ENCODE results near the gene ZNF474. TPM values are rescaled to one million over a fixed set of nuclear protein-coding genes. Genes with fewer than 3 reads are reported as not detected.

Gene ZNF474
- total RNA-seq, 1 experiment from 2014 or later: 0.73 TPM

DNA sequence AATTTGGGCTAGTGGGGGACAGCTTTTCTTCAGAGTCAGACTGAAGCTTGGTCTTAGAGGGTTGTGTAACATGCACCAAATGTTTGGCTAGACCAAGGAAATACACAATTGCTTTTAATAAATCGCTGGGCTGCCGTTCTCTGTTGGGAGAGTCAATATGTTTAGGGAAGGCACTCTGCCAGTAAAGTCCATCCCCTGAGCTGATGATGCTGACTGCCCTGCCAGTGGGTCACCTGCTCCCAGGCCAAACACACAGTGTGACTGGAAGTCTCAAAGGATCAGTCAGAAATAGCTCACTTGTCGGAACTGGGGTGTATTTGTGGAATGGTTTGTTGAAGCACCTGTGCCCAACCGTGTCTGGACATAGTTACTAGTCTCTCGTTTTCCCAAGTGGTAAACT lies 17.9 kb upstream of the ZNF474 start:
- no peaks in the 10 kb centered on the region for H3K9me3 Mint-ChIP-seq (ENCODE audit: low read depth, unreplicated experiment)
- intact Hi-C loops (cut with micrococcal nuclease; ENCODE audit: unreplicated experiment): no loop called here
- no peaks in the 10 kb centered on the region for H3K27me3 Mint-ChIP-seq (ENCODE audit: unreplicated experiment)
- no peak overlapping the region for H3K4me3 Mint-ChIP-seq (ENCODE audit: low read depth, unreplicated experiment)
- DNase-seq: no peak
- no peak overlapping the region for H3K27ac Mint-ChIP-seq (ENCODE audit: unreplicated experiment)
- H3K36me3 Mint-ChIP-seq (ENCODE audit: insufficient read depth, unreplicated experiment): no peaks in the 10 kb centered on the region
- H3K4me1 Mint-ChIP-seq (ENCODE audit: low read depth, unreplicated experiment): peaks cover 8% of the 10 kb centered on the region
- no TSS peak for BruUV-seq (replicated peaks)
- TF ChIP-seq, protein P1, sequence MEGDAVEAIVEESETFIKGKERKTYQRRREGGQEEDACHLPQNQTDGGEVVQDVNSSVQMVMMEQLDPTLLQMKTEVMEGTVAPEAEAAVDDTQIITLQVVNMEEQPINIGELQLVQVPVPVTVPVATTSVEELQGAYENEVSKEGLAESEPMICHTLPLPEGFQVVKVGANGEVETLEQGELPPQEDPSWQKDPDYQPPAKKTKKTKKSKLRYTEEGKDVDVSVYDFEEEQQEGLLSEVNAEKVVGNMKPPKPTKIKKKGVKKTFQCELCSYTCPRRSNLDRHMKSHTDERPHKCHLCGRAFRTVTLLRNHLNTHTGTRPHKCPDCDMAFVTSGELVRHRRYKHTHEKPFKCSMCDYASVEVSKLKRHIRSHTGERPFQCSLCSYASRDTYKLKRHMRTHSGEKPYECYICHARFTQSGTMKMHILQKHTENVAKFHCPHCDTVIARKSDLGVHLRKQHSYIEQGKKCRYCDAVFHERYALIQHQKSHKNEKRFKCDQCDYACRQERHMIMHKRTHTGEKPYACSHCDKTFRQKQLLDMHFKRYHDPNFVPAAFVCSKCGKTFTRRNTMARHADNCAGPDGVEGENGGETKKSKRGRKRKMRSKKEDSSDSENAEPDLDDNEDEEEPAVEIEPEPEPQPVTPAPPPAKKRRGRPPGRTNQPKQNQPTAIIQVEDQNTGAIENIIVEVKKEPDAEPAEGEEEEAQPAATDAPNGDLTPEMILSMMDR (IDR thresholded peaks at IDR 0.05; ENCODE audit: unreplicated experiment): no peak
- CTCF ChIA-PET: no interaction called here

DNA sequence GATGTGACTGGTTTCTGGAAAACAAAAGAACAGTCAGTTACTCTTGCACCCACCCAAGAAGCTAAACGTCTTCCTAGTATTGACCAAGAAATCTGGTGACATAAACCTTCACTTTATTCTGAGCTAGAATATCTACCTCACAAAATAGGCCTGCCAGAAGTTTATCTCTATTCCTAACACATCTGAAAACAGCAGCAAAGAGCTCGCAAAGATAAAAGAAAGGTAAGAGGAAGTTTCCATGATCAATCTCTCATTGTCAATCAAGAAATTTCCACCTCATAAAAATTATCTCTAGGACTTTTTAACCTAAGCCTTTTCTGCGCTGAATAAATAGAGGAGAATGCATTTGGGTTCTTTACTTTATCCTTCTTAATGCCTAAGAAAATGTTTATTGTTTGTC lies 17.3 kb upstream of the ZNF474 start:
- peaks cover 8% of the 10 kb centered on the region for H3K4me1 Mint-ChIP-seq (ENCODE audit: low read depth, unreplicated experiment)
- BruUV-seq (replicated peaks): no TSS peak
- no peak overlapping the region for H3K4me3 Mint-ChIP-seq (ENCODE audit: low read depth, unreplicated experiment)
- CTCF ChIA-PET: no interaction called here
- no peak overlapping the region for H3K27ac Mint-ChIP-seq (ENCODE audit: unreplicated experiment)
- H3K27me3 Mint-ChIP-seq (ENCODE audit: unreplicated experiment): no peaks in the 10 kb centered on the region
- no peaks in the 10 kb centered on the region for H3K9me3 Mint-ChIP-seq (ENCODE audit: low read depth, unreplicated experiment)
- TF ChIP-seq, protein P1 (IDR thresholded peaks at IDR 0.05; ENCODE audit: unreplicated experiment): no peak
- H3K36me3 Mint-ChIP-seq (ENCODE audit: insufficient read depth, unreplicated experiment): no peaks in the 10 kb centered on the region
- intact Hi-C loops (cut with micrococcal nuclease; ENCODE audit: unreplicated experiment): no loop called here
- no peak for DNase-seq

DNA sequence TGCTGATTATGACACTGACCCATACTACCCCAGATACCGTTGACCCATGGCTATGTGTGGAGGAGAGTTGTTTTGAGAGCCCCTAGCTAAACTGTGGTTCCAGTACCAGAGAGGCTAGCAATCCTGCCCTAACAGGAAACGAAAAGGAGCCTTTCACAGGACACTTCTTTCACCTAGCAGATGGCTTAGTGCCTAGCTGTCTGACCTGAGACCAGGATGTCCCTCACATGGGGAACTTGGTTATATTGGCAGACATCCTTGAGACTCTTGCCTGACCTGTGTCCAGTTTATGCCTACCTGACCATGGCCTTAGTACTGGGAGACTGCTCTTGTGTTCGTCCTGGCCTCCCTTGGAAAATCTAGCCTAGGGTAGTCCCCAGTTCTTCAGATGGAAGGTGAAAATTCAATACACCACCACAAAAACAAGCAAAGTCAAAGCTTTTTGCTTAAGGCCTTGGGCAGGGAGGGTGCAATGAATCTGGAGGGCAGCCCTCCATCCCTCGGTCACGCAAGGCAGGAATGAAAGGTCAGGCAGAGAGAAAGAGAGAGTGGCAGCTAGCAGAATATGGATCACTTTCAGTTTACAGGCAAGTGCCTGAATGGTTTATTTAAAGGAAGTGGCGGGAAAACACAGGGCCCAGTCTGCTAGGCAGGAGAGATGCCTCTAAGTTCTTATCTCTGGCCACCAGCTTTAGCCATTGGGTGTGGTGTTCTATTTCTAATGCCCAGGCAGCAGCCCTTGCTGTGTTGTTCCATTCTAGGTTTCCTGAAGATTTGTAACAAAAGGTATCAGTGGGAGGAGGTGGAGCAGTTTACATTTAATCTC lies 16.4 kb upstream of the ZNF474 start:
- Mint-ChIP-seq H3K36me3 (ENCODE audit: insufficient read depth, unreplicated experiment) (no peaks in the 10 kb centered on the region), H3K27ac (ENCODE audit: unreplicated experiment) (no peak overlapping the region), H3K4me1 (ENCODE audit: low read depth, unreplicated experiment) (peaks cover 8% of the 10 kb centered on the region), H3K4me3 (ENCODE audit: low read depth, unreplicated experiment) (no peak overlapping the region), H3K27me3 (ENCODE audit: unreplicated experiment) (no peaks in the 10 kb centered on the region), H3K9me3 (ENCODE audit: low read depth, unreplicated experiment) (no peaks in the 10 kb centered on the region)
- no peak for DNase-seq
- intact Hi-C loops (cut with micrococcal nuclease; ENCODE audit: unreplicated experiment): no loop called here
- TF ChIP-seq, protein P1 (IDR thresholded peaks at IDR 0.05; ENCODE audit: unreplicated experiment): no peak
- BruUV-seq (replicated peaks): no TSS peak
- CTCF ChIA-PET: no interaction called here

DNA sequence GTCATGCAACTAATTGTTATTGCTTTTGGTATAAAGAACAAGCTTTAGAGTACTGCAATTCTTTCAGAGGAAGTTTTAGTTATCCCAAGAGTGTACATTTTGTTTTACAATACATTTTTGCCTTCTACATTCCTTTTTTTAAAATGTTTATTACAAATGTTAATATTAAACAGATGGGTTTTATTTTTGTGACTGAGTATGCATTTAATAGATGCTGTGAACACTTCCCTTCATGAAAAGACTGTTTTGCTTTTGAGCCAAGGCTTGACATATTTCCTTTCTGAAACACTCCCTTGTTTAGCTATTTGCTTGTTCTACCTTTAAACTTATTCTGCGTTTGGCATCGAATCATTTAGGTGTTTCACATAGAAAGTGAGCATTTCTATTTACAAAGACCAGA lies 14.8 kb upstream of the ZNF474 start:
- no peak for DNase-seq
- Mint-ChIP-seq H3K4me3 (ENCODE audit: low read depth, unreplicated experiment) (no peak overlapping the region), H3K27me3 (ENCODE audit: unreplicated experiment) (no peaks in the 10 kb centered on the region), H3K36me3 (ENCODE audit: insufficient read depth, unreplicated experiment) (no peaks in the 10 kb centered on the region), H3K9me3 (ENCODE audit: low read depth, unreplicated experiment) (no peaks in the 10 kb centered on the region), H3K4me1 (ENCODE audit: low read depth, unreplicated experiment) (peaks cover 8% of the 10 kb centered on the region), H3K27ac (ENCODE audit: unreplicated experiment) (no peak overlapping the region)
- CTCF ChIA-PET: no interaction called here
- TF ChIP-seq, protein P1 (IDR thresholded peaks at IDR 0.05; ENCODE audit: unreplicated experiment): no peak
- BruUV-seq (replicated peaks): no TSS peak
- intact Hi-C loops (cut with micrococcal nuclease; ENCODE audit: unreplicated experiment): no loop called here

Measured in Calu3 (cell line).